GM19372 (cell line): Measurements from ENCODE around the gene NUDT8.
"Not testable (repeated sequence)": the region's sequence is repeated elsewhere in the genome, so short reads cannot be mapped to it uniquely, and the experiment has no call there.

Source experiments
- ATAC-seq: cut with Tn5 transposase; IDR thresholded peaks from one replicate; pipeline ENCODE4 v1.9.1; 2021; ENCODE audit warnings: mild to moderate bottlenecking, low read depth, moderate library complexity; ENCODE audit not compliant: unreplicated experiment

NUDT8 gene

GRCh38 chr11:67644042-67644441 lies 14.3 kb upstream of the NUDT8 start:
- ATAC-seq = no peak

DNA sequence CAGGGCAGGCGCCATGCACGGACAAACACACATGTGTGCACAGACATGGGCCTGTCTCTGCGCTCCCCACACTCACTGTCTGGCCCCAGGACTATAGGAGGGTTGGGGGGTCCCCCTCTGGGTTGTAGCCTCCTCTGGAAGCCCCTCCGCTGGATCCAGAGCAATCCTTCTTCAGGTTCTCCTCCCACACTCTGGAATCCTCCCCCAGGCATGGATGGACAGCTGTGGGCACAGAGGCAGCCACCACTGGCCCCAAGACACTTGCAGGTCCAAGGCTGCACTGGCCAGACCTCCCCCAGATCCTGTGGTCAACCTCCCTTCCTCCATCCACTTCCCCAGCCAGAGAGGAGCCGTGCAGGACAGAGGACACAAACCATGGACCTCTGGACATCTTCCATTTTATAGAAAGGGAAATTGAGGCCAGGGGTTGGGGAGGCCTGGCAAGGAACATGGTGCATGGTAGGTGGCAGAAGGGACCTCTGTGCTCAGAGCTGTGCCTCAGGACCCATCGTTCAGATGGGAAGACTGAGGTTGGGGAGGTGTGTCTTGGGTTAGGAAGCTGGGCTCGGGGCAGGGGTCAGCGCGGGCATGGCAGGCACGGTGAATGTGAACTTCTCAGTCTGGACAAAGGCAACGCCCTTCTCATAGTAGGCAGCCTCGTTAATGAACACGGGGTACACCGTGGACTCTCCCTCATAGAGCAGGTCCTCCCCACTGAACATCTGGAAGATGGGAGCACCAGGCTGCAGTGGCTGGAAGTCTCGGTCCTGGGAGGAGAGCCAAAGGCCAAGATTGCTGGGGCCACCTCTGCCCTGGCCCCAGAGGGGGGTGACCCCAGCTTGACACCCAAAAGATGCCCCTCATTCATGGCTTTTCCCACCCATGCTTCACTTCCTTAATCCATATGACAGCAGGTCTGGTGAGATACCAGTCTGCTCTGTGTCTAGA lies 12.7 kb upstream of the NUDT8 start:
- no peak for ATAC-seq

GRCh38 chr11:67641338-67642172 lies 11.8 kb upstream of the NUDT8 start:
- no peak for ATAC-seq

DNA sequence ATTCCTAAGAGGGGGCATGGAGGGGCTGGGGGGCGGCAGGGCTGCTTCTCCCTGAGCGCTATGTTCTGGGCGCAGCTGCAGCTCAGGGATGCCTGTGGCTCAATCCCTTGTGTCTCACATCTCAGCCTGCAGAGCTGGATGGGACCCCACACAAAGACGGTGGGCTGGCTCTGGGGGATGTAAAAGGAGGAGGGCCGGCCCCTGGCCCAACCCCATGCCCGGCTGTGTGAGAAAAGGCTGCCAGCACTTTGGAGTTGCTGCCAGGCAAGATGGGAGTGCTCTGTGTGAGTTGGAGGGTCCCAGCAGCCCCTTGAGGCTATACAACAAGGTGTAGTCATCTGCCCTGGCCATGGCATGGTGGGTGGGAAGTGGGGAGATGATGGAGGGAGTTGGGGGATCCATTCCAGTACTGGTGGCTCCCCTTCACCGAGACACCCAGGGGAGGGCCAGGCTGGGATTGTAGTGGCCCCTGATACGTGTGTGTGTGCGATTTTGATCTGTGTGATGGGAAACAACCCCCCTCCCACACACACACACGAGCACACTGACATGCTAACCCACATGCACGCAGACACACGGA lies 11.1 kb upstream of the NUDT8 start:
- ATAC-seq = no peak

DNA sequence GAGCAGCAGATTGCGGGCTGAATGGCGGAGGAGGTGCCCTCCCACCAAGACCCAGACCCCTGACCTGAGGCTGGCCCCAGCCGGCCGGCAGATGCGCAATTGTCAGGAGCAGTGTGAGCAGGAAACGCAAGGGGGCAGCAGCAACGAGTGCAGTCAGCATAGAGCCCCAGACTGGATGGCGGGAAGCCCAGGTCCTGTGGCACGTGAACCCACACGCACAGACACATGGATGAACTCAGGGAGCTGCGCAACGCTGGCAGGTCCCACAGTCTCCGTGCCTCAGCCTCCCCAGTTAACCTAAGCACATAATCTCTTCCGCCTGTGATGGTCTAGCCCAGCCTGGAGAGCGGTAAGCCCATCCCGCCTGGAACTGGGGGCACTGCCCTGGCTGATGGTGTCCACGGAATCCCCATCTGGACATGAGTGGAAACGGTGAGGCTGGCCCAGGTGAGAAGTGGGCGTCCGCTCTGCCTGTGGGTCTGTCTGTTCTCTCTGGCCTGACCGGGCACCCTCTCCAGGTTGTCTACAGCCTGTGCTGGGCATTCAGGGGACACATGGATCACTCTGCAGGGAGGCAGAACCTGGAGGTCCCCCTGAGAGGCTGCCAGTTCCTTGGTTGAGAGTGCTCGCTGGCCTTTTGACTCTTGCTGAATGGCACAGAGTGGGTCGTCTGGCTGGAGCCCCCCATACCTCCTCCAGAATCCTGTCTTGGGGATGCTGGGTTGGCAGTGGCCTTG lies 10.5 kb upstream of the NUDT8 start:
- ATAC-seq = no peak

DNA sequence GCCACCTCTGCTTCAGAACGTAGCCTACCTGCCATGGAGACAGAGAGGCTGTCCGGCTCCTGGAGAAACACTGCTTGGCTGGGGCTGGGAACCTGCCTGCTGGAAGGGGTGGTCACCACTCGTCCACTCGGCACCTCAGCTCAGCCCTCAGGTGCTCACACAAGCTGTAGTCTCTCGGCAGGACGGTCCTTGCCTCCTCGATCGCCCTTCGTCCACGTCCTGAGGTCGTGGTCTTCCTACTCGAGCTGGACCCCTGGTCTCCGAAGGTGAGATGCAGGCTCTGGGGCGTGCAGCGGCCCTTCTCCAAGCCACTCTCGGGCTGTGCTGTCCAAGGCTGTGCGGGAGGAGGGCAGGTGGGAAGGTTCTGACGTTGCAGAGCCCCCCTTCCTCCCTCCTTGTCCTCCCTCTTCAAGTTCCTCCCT lies 9.7 kb upstream of the NUDT8 start, which contains the start of gene TBX10:
Gene TBX10, minus strand, starts transcription at position 326 of the 422 bp plus-strand sequence. Its CDS starts 291 bp downstream, at position 35.
- no peak for ATAC-seq

- no peak for ATAC-seq
Measured at GRCh38 chr11:67638535-67639437, 9.0 kb upstream of the NUDT8 start.

DNA sequence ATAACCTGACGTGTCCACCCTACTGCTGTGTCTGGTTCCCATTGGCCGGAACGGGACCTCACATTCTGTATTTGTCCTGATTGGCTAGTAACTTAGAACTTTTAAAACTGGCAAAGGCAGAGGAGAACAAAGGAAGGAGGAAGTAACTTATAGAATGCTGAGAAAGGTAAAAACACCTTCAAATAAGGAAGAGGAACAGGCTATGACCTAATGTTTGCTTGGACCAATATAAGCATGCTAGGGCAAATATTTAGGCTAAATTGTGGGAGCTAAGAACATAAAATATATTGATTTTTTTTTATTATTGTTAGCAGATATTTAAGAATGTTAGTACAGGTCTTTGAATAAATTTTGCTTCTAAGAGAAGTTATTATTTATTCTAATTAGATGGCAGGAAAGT lies 7.7 kb upstream of the NUDT8 start:
- not testable (repeated sequence) for ATAC-seq

- no peak for ATAC-seq
Measured at GRCh38 chr11:67636962-67637361, 7.2 kb upstream of the NUDT8 start.

GRCh38 chr11:67635231-67635521 lies 5.4 kb upstream of the NUDT8 start:
- no peak for ATAC-seq

GRCh38 chr11:67634366-67635230 lies 4.9 kb upstream of the NUDT8 start:
- ATAC-seq = no peak

- no peak for ATAC-seq
Measured at GRCh38 chr11:67633758-67634365, 4.1 kb upstream of the NUDT8 start.

- ATAC-seq = no peak
Measured at GRCh38 chr11:67632982-67633755, 3.4 kb upstream of the NUDT8 start.

- no peak for ATAC-seq
Measured at GRCh38 chr11:67632175-67632981, 2.6 kb upstream of the NUDT8 start.

DNA sequence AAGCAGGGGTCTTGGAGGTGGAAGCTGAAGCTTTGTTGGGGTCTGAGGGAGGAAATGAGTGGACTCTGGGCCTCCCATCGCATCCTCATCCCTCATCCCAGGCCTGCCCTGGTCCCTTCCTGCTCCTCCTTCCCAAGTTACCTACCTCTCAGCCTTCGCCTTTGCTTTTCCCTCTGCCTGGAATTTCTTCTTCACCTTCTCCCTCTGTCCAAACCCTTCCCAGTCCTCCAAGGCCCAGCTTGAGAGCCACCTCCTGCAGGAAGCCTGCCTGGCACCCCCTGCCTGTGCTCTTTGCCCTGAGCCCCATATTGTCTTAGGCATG lies 2.1 kb upstream of the NUDT8 start:
- ATAC-seq = no peak

DNA sequence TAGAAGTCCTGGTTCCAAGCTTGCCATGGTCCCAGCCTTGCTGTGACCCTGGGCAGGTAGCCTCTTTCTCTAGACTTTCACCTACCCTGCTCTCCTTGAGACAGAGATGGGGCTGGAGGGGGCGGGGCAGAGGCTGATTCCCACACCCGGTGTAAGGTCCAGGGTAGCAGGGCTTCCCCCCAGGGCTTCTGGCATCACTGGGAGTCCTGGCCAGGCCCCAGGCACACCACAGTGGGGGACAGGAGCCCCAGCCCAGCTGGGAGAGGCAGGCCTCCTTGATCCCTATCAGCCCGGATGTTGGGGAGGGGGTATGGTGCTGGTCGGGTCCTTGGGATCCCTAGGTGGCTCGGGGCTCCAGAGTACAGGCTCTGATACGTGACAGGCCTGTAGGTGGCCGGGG lies 1.7 kb upstream of the NUDT8 start:
- ATAC-seq = no peak

- no peak for ATAC-seq
Measured at GRCh38 chr11:67630943-67631331, 1.2 kb upstream of the NUDT8 start.
